Pancreas (tissue), 10 donors: ENCODE measurements around the gene KCNC3. TPM values are rescaled to one million over a fixed set of nuclear protein-coding genes. Genes with fewer than 3 reads are reported as not detected.

Experiments used
- ATAC-seq, 4 donors: fragments of 200-7000 bp; cut with Tn5 transposase; one replicate each; pipeline versions ENCODE4 v1.8.0 to v1.9.1; 2020; ENCODE audit warnings: mild to moderate bottlenecking in 4 of 4, moderate library complexity in 4 of 4
- DNase-seq, 6 donors: peaks; one replicate each; pipeline ENCODE4 v3.0.0-alpha.2; 2020
- FAIRE-seq: peaks from 2 replicates; lab custom pipeline; 2012; peaks lifted over from hg19 to GRCh38; lab: Jason Lieb, UNC
- H3K27ac ChIP-seq, 4 donors: fragments of 200-600 bp; sonication (generic); 1 replicate in 3 of 4; 2 replicates in 1 of 4; pipeline versions ENCODE4 v1.5.0 to v1.8.0; 2020
- H3K27me3 ChIP-seq, 4 donors: fragments of 200-600 bp; one replicate each; pipeline ENCODE4 v1.8.0; 2021
- H3K36me3 ChIP-seq, 3 donors: fragments of 200-600 bp; sonication (generic) in 1 of 3; one replicate each; pipeline versions ENCODE4 v1.5.0 to v1.8.0; 2020 to 2021
- H3K4me1 ChIP-seq, 3 donors: fragments of 200-600 bp; one replicate each; pipeline ENCODE4 v1.8.0; 2021
- H3K4me3 ChIP-seq, 4 donors: fragments of 200-600 bp; sonication (generic) in 2 of 4; one replicate each; pipeline versions ENCODE4 v1.5.0 to v1.8.0; 2020 to 2021
- H3K9me3 ChIP-seq, 4 donors: fragments of 200-600 bp; one replicate each; pipeline ENCODE4 v1.8.0; 2021
- WGBS, 2 donors: extraction: QIAGEN DNeasy Blood & Tissue Kit; methylation state at CpG; one replicate each; pipeline ENCODE4 v1.1.7; 2013; 5-methylcytosine and 5-hydroxymethylcytosine counted together
- intact Hi-C, 3 donors: fragments of 100-400 bp; cut with DNase I; formaldehyde crosslinking; loops; one replicate each; pipeline versions ENCODE4 v1.11.1 to v1.14.2; 2022
- polyA plus RNA-seq, 2 donors: library from polyadenylated mRNA; stranded (reverse); fragments of 200-250 nt; gene quantifications; one replicate each; pipeline ENCODE4 v1.2.3, GENCODE V29; 2013
- total RNA-seq, 6 donors: library from RNA; stranded (reverse); fragmentation: NEBNext Ultra II Directional in 4 of 6; extraction: Animal tissue kit (Norgen Biotek cat#: 25700) in 4 of 6; gene quantifications; one replicate each; pipeline versions ENCODE4 v1.2.1 to v1.2.4, GENCODE V29; 2021 to 2023
- TF ChIP-seq, protein P1 (sequence below), 4 donors: fragments of 200-600 bp; sonication (generic) in 3 of 4; IDR thresholded peaks; one replicate each; pipeline versions ENCODE4 v1.5.0 to v1.8.0; 2021; ENCODE audit warnings: antibody characterized with exemption in 4 of 4
- donor health status: healthy with polysubstance abuse.
- donor health status: DM: no; HTN: no; CAD: no; lungs with moderate emphysema.
- donor health status: DM: no; HTN: no; CAD: no.
- donor health status: control.
- donor health status: control.
- donor health status: Bipolar disorder and iron deficiency.
- donor health status: DM: yes; HTN: yes; CAD: no.
- donor health status: DM: no; HTN: no; CAD: no.
- donor health status: DM: no; HTN: no; CAD: no.
- donor health status: DM: yes; HTN: yes; CAD: no.

The KCNC3 gene
- total and polyA plus RNA-seq, 8 donors = 2.4 to 7.1 (median 3.6) TPM

DNA sequence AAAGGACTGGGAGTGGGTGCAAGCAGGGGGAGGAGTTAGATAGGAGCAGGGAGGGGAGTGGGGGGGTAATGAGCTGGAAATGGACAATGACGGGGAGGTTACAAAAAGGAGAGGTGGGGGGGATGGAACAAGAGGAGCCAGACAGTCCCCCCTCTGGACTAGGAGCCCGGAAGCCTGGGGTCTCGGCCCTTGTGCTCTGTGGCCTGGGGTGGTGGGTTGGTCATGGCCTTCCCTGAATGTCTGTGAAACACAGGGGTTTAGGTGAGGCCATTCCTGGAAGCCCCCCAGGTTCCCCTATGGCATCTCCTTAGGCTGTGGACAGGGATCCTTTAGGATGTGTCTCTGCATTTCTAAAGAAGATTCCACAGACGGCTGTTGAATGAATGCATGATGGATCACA, 12.1 kb downstream of the KCNC3 start:
- no peak for DNase-seq
- FAIRE-seq = no peak

DNA sequence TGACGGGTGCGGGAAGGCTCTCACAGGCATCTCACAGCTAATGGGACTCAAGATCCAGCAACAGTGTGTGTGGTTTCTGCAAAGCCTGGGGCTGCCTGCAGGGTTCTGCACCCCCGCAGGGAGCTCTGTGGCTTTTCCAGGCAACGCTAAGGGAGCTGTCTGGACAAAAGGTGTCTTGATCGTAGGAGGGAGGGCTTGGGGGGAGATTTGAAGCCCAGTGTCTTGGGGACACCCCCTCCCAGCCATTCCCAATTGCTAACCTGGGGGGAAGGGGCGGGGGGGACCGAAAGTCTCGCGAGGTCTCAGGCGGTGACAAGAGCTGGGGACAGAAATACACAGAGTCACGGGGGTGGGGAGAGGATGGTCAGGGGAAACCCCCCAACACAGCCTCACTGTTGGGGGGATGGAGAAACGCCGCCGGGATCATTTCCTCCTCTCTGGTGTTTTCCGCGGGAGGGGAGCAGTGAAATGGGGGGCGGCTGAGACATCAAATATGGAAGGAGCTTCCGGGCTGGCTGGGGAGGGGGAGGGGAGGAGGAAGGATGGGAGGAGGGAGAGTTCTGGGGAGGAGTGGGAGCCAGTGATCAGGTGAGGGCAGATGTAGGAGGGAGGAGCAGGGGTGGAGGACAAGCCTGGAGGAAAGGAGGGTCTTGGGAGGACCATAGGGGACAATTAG, 13.3 kb downstream of the KCNC3 start:
- DNase-seq (peak in 2 of 6 donors; percentile 14 to 21), ATAC-seq (peak in 3 of 4 donors; percentile 35 to 38 (median 38)), FAIRE-seq (no peak)
- TF ChIP-seq, protein P1, sequence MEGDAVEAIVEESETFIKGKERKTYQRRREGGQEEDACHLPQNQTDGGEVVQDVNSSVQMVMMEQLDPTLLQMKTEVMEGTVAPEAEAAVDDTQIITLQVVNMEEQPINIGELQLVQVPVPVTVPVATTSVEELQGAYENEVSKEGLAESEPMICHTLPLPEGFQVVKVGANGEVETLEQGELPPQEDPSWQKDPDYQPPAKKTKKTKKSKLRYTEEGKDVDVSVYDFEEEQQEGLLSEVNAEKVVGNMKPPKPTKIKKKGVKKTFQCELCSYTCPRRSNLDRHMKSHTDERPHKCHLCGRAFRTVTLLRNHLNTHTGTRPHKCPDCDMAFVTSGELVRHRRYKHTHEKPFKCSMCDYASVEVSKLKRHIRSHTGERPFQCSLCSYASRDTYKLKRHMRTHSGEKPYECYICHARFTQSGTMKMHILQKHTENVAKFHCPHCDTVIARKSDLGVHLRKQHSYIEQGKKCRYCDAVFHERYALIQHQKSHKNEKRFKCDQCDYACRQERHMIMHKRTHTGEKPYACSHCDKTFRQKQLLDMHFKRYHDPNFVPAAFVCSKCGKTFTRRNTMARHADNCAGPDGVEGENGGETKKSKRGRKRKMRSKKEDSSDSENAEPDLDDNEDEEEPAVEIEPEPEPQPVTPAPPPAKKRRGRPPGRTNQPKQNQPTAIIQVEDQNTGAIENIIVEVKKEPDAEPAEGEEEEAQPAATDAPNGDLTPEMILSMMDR (IDR thresholded peaks at IDR 0.05) = no peak
- Histone ChIP-seq H3K4me1 (no peaks in the 10 kb centered on the region), H3K36me3 (no peaks in the 10 kb centered on the region), H3K9me3 (no peaks in the 10 kb centered on the region), H3K27ac (no peak overlapping the region), H3K4me3 (no peak overlapping the region), H3K27me3 (peaks cover 0 to 6% (median 0%) of the 10 kb centered on the region in 4 donors)
- 0 to 3% methylated on average over 16 to 18 of the region's 18 CpGs for WGBS, 2 donors
- intact Hi-C loops = no loop called here

More for the DNA sequence above, 12.1 kb downstream of the KCNC3 start:
- Histone ChIP-seq H3K27ac (no peak overlapping the region), H3K9me3 (no peaks in the 10 kb centered on the region), H3K27me3 (peaks cover 0 to 6% (median 0%) of the 10 kb centered on the region in 4 donors), H3K4me1 (no peaks in the 10 kb centered on the region), H3K4me3 (no peak overlapping the region), H3K36me3 (no peaks in the 10 kb centered on the region)
- TF ChIP-seq, protein P1 (IDR thresholded peaks at IDR 0.05) = no peak
- 67 to 78% methylated on average over 4 of the region's 4 CpGs for WGBS, 2 donors
- ATAC-seq = no peak
- intact Hi-C loops = no loop called here

- no peaks in the 10 kb centered on the region for H3K9me3 ChIP-seq
- 3 to 4% methylated on average over 26 to 40 of the region's 40 CpGs for WGBS, 2 donors
- H3K27ac ChIP-seq = no peak overlapping the region
- DNase-seq (peak in 3 of 6 donors; percentile 12 to 71 (median 28)), ATAC-seq (no peak), FAIRE-seq (no peak)
- no peaks in the 10 kb centered on the region for H3K4me1 ChIP-seq
- H3K4me3 ChIP-seq = no peak overlapping the region
- intact Hi-C loops = no loop called here
- H3K36me3 ChIP-seq = no peaks in the 10 kb centered on the region
- peaks cover 0 to 6% (median 0%) of the 10 kb centered on the region in 4 donors for H3K27me3 ChIP-seq
- TF ChIP-seq, protein P1 (IDR thresholded peaks at IDR 0.05) = no peak
Observed at GRCh38 chr19:50314724-50315708, 14.2 kb downstream of the KCNC3 start.

- WGBS, 2 donors = 4 to 6% methylated on average over 17 to 20 of the region's 20 CpGs
- H3K36me3 ChIP-seq = no peaks in the 10 kb centered on the region
- no peak for FAIRE-seq
- no peaks in the 10 kb centered on the region for H3K4me1 ChIP-seq
- H3K27me3 ChIP-seq = peaks cover 0 to 6% (median 0%) of the 10 kb centered on the region in 4 donors
- TF ChIP-seq, protein P1 (IDR thresholded peaks at IDR 0.05) = no peak
- H3K4me3 ChIP-seq = no peak overlapping the region
- no peak overlapping the region for H3K27ac ChIP-seq
- intact Hi-C loops = no loop called here
- peak; percentile 41 to 67 (median 46) for ATAC-seq
- peak in 1 of 6 donors; percentile 61 for DNase-seq
- H3K9me3 ChIP-seq = no peaks in the 10 kb centered on the region
Observed at GRCh38 chr19:50313812-50314536, 15.2 kb downstream of the KCNC3 start.
